ENCODE measurements around the gene MFAP4. TPM values are rescaled to one million over a fixed set of nuclear protein-coding genes. Genes with fewer than 3 reads are reported as not detected.

Gene MFAP4
- total RNA-seq, 2 donors from 2014 or later: not detected

DNA sequence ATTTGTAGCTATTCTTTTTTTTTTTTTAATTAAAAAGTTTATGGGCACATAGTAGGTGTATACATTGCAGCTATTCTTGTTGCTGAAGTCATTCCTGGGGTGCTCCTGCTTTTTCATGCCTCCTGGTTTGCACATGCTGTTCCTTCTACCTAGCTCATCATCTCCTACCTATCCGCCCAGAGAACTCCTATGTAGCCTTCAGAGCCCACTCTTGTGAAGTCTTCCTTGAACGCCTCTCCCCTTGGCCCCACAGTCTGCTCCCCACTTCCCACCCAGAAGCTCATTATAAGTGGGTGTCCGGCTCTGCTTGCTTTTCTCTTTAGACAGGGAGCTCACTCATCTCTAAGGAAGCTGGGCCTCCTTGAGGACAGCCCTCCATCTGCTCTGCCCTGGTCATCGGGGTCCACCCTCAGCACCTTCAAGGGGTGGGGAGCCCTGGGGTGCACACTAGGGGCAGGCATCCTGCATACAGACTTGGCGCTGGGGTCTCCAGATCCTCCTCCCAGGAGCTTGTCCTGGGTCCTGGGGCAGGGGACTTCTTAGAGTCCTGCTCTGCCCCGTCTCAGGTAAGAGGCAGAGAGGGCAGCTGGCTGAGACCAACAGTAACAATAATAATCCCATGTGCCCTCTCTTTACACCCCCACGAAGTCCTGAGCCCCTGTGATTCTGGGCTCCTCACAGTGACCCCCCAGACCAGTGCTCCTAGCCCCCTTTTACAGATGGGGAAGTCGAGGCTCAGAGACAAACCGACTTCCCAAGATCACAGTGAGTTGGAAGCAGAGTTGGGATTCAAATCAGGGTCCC is 21.0 kb downstream of the MFAP4 start:
- Mint-ChIP-seq H3K4me1 (ENCODE audit: low read depth in 2 of 2) (peaks cover 37 to 44% of the 10 kb centered on the region in 2 donors), H3K27me3 (peaks cover 0 to 3% of the 10 kb centered on the region in 2 donors), H3K4me3 (no peak overlapping the region), H3K9me3 (peaks cover 3% of the 10 kb centered on the region), H3K27ac (no peak overlapping the region), H3K36me3 (no peaks in the 10 kb centered on the region)
- ATAC-seq (no peak), DNase-seq (ENCODE audit: low spot score) (peak; percentile 32)

DNA sequence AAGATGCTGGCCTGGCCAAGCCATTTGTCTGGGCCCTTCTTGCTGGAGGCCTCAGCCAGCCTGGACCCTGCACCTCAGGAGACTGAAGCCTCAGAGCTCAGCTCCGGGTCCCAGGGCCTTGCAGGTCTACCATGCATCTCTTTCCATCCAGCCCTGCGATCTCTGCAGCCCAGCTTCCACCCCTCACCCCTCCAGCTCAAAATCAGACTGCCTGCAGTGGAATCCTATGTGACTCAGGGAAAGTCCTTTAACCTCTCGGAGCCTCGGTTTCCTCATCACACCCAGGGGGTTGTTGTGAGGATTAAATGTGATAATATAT is 21.5 kb downstream of the MFAP4 start:
- peaks cover 31 to 39% of the 10 kb centered on the region in 2 donors for H3K4me1 Mint-ChIP-seq (ENCODE audit: low read depth in 2 of 2)
- H3K9me3 Mint-ChIP-seq: peaks cover 3% of the 10 kb centered on the region
- no peak overlapping the region for H3K27ac Mint-ChIP-seq
- no peak overlapping the region for H3K4me3 Mint-ChIP-seq
- DNase-seq (ENCODE audit: low spot score): peak; percentile 35
- H3K27me3 Mint-ChIP-seq: peaks cover 0 to 3% of the 10 kb centered on the region in 2 donors
- no peaks in the 10 kb centered on the region for H3K36me3 Mint-ChIP-seq
- ATAC-seq: no peak

DNA sequence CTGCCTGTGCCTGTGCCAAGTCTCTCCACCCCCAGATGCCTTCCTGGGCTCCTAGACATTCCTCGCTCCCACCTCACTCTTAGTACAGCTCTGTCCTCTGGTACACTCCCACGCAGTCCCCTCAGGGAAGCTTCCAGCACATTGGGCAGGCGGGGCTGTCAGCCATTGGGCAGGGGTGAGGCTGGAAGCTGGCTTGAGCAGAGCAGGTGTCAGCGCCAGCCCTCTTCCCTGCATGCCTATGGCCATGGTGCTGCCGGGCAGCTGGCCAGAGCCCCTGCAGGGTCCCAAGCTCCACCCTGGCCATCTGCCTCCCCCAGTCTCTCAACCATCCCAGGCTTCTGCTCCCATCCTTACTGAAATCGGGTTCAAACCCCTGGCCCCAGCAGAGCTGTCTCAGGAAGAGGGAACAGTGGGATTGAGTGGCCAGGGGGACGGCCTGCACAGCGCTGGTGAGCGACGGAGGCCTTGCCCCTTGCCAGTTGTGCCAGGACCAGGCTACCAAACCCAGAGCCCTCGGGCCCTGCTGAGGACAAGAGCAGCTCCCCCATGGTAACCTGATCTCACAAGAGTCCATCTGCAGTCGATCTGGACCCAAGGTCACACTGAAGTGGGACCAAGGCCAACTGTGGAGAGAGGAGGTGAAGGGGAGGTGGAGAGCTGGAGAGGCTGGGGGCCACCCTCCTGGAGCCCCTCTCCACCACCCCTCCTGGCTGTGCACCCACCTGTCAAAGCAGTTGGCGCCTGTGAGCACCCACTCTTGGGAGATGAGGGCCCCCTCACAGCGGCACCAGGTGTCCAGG is 22.1 kb downstream of the MFAP4 start:
- H3K4me1 Mint-ChIP-seq (ENCODE audit: low read depth in 2 of 2): peaks cover 26 to 34% of the 10 kb centered on the region in 2 donors
- peak; percentile 54 for DNase-seq (ENCODE audit: low spot score)
- ATAC-seq: no peak
- no peaks in the 10 kb centered on the region for H3K36me3 Mint-ChIP-seq
- peaks cover 0 to 3% of the 10 kb centered on the region in 2 donors for H3K27me3 Mint-ChIP-seq
- H3K27ac Mint-ChIP-seq: no peak overlapping the region
- peaks cover under 1% of the 10 kb centered on the region for H3K9me3 Mint-ChIP-seq
- no peak overlapping the region for H3K4me3 Mint-ChIP-seq

DNA sequence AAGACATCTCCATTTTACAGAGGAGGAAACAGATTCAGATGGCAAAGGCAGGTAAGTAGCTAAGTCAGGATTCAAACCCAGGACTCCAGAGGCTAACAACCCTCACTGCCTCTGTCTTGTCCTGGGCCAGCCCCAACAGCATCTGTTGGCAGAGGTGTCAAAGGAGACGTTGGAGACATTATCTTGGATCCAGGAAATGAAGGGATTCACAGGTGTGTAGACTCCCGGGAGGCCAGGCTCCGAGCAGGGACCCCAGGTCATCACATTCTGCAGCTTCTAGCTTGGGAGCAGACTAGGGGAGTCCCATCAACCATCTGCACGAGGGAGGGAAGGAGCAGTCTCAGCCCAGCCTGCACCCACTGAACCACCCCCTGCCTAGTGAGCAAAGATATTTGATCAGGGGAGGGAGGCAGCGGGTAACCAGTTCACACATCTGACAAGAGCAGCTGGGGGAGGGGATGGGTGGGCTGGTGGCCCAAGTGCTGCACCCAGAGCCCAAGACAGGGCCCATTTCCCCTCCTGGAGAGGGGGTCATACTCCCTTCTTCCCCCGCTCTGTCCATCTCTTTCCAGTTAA is 23.4 kb downstream of the MFAP4 start:
- H3K27me3 Mint-ChIP-seq: peaks cover 0 to 6% of the 10 kb centered on the region in 2 donors
- ATAC-seq (no peak), DNase-seq (ENCODE audit: low spot score) (no peak)
- H3K36me3 Mint-ChIP-seq: no peaks in the 10 kb centered on the region
- no peaks in the 10 kb centered on the region for H3K9me3 Mint-ChIP-seq
- no peak overlapping the region for H3K4me3 Mint-ChIP-seq
- H3K4me1 Mint-ChIP-seq (ENCODE audit: low read depth in 2 of 2): peaks cover 16 to 21% of the 10 kb centered on the region in 2 donors
- no peak overlapping the region for H3K27ac Mint-ChIP-seq

DNA sequence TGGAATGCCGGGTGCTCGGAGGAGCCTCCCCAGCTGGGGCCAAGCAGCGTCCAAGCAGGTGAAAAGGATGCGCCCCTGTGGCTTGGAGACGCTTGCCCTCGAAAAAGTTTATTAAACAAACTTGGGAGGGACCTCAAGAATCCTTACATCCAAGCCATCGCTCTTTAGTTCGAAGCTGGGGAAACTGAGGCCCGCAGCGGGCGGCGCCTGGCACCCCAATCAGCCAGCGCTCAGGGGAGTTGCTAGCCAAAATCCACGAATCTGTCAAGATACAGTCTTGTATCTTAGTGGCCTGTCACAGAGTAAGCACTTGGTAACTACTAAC is 23.9 kb downstream of the MFAP4 start:
- no peaks in the 10 kb centered on the region for H3K36me3 Mint-ChIP-seq
- peaks cover 0 to 6% of the 10 kb centered on the region in 2 donors for H3K27me3 Mint-ChIP-seq
- DNase-seq (ENCODE audit: low spot score) (no peak), ATAC-seq (no peak)
- H3K9me3 Mint-ChIP-seq: no peaks in the 10 kb centered on the region
- H3K4me1 Mint-ChIP-seq (ENCODE audit: low read depth in 2 of 2): peaks cover 13 to 17% of the 10 kb centered on the region in 2 donors
- H3K4me3 Mint-ChIP-seq: peak overlapping the region; percentile 82
- peak overlapping the region in 1 of 2 donors; percentile 55 for H3K27ac Mint-ChIP-seq

DNA sequence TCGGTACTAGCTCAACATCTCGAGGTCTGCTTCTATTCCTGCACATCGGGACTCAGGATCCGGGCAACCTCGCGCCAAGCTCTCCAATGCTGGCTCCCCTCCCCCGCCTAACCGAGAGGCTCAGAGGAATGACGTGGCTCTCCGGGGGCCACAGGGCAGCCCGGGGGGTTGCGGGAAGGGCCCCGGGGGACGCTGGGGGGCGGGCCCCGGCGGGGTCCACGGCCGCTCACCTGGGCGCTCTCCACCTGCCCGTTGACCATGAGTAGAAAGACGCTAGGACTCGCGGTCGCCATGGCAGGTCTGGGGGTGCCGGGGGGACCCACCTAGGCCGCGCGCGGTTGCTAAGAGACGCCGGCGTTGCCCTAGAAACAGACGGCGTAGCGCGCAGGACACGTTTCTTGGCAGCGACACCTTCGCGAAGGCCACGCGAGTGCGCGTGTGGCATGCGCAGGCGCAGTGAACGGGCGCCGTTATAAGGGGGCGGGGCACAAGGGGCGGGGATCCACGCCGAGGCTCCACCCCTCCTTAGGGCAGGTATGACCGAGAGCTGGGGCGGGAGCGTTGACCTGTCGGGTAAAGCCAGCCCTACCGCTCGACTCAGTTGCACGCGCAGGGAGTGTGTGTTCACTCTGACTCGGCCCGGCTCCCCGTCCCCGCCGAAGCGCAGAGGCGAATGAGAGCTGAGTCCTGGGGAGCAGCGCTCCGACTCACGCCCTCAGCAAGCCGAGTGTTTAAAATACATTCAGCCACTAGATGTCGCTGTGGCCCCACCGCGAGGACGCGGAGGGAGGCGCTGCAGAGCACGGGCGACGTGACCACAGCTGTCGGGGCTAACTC is 24.5 kb downstream of the MFAP4 start, which contains the start of gene B9D1:
Gene B9D1, minus strand, starts transcription at position 447 of the 837 bp plus-strand sequence. Its CDS starts 154 bp downstream, at position 293.
- peaks cover 0 to 6% of the 10 kb centered on the region in 2 donors for H3K27me3 Mint-ChIP-seq
- H3K9me3 Mint-ChIP-seq: no peaks in the 10 kb centered on the region
- H3K4me3 Mint-ChIP-seq: peak within 1 kb of the TSS; percentile 82
- ATAC-seq (peak; percentile 94 to 96), DNase-seq (ENCODE audit: low spot score) (peak; percentile 90)
- peaks cover 13 to 17% of the 10 kb centered on the region in 2 donors for H3K4me1 Mint-ChIP-seq (ENCODE audit: low read depth in 2 of 2)
- H3K36me3 Mint-ChIP-seq: no peaks in the 10 kb centered on the region
- peak within 1 kb of the TSS; percentile 26 to 55 for H3K27ac Mint-ChIP-seq

DNA sequence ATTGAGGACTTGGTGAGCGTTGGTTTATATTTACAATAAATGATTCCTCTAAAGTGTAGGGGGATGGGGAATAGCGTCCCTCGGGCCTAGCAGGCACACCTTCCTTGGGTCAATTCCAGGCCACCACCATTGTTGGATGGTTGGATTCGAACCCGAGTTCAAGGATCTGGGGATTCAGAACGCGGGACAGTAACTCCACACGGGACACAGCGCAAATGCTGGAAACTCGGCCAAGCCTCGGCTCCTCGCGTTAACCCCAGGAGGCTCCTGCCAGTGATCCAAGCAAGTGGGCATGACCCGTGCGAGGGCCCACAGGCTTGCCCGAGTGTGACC is 25.1 kb downstream of the MFAP4 start:
- no peaks in the 10 kb centered on the region for H3K9me3 Mint-ChIP-seq
- no peak for ATAC-seq
- H3K27ac Mint-ChIP-seq: peak overlapping the region in 1 of 2 donors; percentile 26
- H3K4me3 Mint-ChIP-seq: peak overlapping the region; percentile 82
- H3K36me3 Mint-ChIP-seq: no peaks in the 10 kb centered on the region
- peak; percentile 13 for DNase-seq (ENCODE audit: low spot score)
- H3K27me3 Mint-ChIP-seq: peaks cover 0 to 6% of the 10 kb centered on the region in 2 donors
- H3K4me1 Mint-ChIP-seq (ENCODE audit: low read depth in 2 of 2): peaks cover 13 to 17% of the 10 kb centered on the region in 2 donors

DNA sequence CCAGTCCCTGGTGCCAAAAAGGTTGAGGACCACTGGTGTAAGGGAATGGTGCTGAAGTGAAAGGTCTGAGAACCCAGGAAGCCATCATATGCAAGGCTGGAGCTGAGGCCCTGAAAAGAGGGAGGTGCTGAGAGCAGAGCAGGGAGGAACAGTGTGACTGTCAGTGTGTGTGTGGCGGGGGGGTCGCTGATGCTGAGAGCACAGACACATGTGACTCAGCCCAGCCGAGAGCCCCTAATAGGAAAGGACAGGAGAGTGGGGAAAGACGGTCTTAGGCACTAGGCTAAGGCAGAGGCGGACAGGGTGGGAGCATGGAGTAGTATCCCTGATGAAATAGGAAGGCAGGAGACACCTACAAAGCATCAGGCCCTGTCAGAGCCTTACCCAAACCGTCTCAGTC is 25.7 kb downstream of the MFAP4 start:
- H3K36me3 Mint-ChIP-seq: no peaks in the 10 kb centered on the region
- no peaks in the 10 kb centered on the region for H3K9me3 Mint-ChIP-seq
- H3K27me3 Mint-ChIP-seq: peaks cover 0 to 6% of the 10 kb centered on the region in 2 donors
- H3K27ac Mint-ChIP-seq: peak overlapping the region in 1 of 2 donors; percentile 26
- DNase-seq (ENCODE audit: low spot score) (no peak), ATAC-seq (no peak)
- H3K4me3 Mint-ChIP-seq: peak overlapping the region; percentile 82
- peaks cover 13 to 17% of the 10 kb centered on the region in 2 donors for H3K4me1 Mint-ChIP-seq (ENCODE audit: low read depth in 2 of 2)

DNA sequence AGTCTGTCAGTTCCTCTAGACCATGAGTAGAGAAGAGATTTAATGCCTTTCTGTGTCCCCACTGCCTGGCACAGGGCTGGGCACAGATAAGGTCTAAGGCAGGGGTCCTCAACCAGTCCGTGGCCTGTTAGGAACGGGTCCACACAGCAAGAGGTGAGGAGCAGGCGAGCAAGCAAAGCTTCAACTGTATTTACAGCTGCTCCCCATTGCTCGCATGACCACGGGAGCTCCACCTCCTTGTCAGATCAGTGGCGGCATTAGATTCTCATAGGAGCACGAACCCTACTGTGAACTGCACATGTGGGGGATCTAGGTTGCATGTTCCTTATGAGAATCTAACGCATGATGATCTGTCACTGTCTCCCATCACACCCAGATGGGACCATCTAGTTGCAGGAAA is 26.2 kb downstream of the MFAP4 start:
- DNase-seq (ENCODE audit: low spot score) (no peak), ATAC-seq (no peak)
- no peaks in the 10 kb centered on the region for H3K9me3 Mint-ChIP-seq
- H3K27me3 Mint-ChIP-seq: peaks cover 0 to 6% of the 10 kb centered on the region in 2 donors
- H3K4me1 Mint-ChIP-seq (ENCODE audit: low read depth in 2 of 2): peaks cover 13 to 17% of the 10 kb centered on the region in 2 donors
- H3K27ac Mint-ChIP-seq: no peak overlapping the region
- no peaks in the 10 kb centered on the region for H3K36me3 Mint-ChIP-seq
- H3K4me3 Mint-ChIP-seq: no peak overlapping the region

DNA sequence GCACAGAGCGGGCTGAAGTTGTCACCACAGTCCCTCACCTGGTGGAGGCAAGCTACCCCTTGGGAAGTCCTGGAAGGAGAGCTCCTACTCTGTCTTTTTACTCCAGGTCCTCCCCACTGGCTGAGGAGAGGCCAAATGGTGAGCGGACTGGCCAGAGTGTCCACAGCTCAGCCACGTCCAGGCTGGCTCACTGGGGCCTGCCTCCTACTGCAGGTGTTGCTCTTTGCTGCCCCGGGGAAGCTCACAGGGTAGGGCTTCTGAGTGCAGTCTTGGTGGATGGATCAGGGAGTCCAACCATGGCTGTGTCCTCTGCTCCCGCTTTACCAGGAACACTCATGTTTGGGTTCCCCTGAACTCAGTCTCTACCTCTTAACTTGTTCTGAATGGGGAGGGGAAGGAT is 27.1 kb downstream of the MFAP4 start:
- Mint-ChIP-seq H3K27me3 (peaks cover 3 to 7% of the 10 kb centered on the region in 2 donors), H3K9me3 (no peaks in the 10 kb centered on the region), H3K27ac (no peak overlapping the region), H3K4me3 (no peak overlapping the region), H3K4me1 (ENCODE audit: low read depth in 2 of 2) (peaks cover 13 to 17% of the 10 kb centered on the region in 2 donors), H3K36me3 (no peaks in the 10 kb centered on the region)
- ATAC-seq (no peak), DNase-seq (ENCODE audit: low spot score) (no peak)

DNA sequence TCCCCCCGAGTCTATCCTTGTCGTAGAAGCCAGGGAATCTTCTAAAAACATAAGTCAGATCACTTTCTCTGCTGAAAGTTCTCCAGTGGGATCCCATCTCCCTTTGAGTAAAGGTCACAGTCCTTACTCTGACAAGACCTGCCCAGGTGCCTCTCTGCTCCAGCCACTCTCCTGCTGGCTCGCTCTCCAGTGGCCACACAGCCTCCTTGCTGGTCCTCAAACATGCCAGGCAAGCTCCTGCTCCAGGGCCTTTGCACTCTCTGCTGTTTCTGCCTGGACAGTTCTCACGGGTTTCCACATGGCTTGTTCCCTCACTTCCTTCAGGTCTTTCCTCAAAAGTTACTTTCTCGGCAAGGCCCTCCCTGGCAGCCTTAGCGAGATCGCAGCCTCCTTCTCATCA is 27.8 kb downstream of the MFAP4 start:
- H3K27me3 Mint-ChIP-seq: peaks cover 8 to 10% of the 10 kb centered on the region in 2 donors
- DNase-seq (ENCODE audit: low spot score): no peak
- ATAC-seq: no peak
- no peaks in the 10 kb centered on the region for H3K36me3 Mint-ChIP-seq
- no peak overlapping the region for H3K4me3 Mint-ChIP-seq
- peaks cover 10 to 17% of the 10 kb centered on the region in 2 donors for H3K4me1 Mint-ChIP-seq (ENCODE audit: low read depth in 2 of 2)
- no peaks in the 10 kb centered on the region for H3K9me3 Mint-ChIP-seq
- H3K27ac Mint-ChIP-seq: no peak overlapping the region

DNA sequence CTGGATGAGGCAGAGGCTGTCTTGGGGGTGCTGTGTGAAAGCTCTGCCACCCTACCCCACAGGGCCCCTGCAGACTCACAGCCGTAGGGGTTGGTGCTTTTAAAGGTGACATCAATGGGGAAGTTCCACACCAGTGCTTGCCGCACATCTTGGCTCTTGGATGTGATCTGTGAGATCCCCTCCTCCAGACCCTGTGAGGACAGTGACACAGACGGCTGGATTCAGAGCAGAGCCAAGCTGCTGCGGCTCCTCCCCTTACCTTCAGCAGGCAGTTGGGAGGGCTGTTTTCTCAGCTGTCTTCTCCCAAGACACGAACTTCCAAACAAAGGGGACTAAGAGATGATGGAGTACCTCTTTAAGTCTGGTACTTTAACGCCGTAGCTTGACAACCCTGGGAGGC is 29.2 kb downstream of the MFAP4 start:
- DNase-seq (ENCODE audit: low spot score) (no peak), ATAC-seq (no peak)
- no peak overlapping the region for H3K4me3 Mint-ChIP-seq
- peaks cover 12 to 13% of the 10 kb centered on the region in 2 donors for H3K27me3 Mint-ChIP-seq
- peaks cover 4 to 13% of the 10 kb centered on the region in 2 donors for H3K4me1 Mint-ChIP-seq (ENCODE audit: low read depth in 2 of 2)
- no peaks in the 10 kb centered on the region for H3K9me3 Mint-ChIP-seq
- no peak overlapping the region for H3K27ac Mint-ChIP-seq
- H3K36me3 Mint-ChIP-seq: no peaks in the 10 kb centered on the region

DNA sequence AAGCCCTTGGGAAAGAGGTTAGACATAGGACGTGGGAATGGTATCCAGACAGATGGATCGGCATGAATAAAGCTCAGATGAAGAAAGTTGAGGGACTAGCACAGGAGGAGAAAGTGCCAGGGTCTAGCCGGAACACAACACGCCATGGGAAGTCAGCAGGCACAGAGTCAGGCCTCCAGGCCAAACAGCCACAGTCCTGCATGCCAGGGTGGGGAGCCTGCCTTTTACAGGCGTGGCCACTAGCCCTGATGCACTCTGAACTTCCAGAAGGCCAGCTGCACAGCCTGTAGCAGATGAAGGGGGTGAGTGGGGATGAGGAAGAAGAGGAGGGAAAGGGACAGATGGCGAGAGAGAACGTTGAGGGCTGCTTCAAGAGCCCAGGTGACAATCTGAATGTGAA is 29.6 kb downstream of the MFAP4 start:
- ATAC-seq: no peak
- H3K9me3 Mint-ChIP-seq: no peaks in the 10 kb centered on the region
- H3K4me1 Mint-ChIP-seq (ENCODE audit: low read depth in 2 of 2): peaks cover 3 to 11% of the 10 kb centered on the region in 2 donors
- H3K36me3 Mint-ChIP-seq: no peaks in the 10 kb centered on the region
- H3K27me3 Mint-ChIP-seq: peaks cover 12 to 13% of the 10 kb centered on the region in 2 donors
- DNase-seq (ENCODE audit: low spot score): no peak
- no peak overlapping the region for H3K27ac Mint-ChIP-seq
- no peak overlapping the region for H3K4me3 Mint-ChIP-seq

Data from natural killer cell treated with Interleukin-12 subunit alpha and Interleukin-12 subunit beta and Interleukin-15 and Interleukin-18, amount 100 ng/mL, for 72 hours (primary cell).